ENCODE measurements around the gene FMO5.
"Not testable (repeated sequence)": the region's sequence is repeated elsewhere in the genome, so short reads cannot be mapped to it uniquely, and the experiment has no call there.

The FMO5 gene

DNA sequence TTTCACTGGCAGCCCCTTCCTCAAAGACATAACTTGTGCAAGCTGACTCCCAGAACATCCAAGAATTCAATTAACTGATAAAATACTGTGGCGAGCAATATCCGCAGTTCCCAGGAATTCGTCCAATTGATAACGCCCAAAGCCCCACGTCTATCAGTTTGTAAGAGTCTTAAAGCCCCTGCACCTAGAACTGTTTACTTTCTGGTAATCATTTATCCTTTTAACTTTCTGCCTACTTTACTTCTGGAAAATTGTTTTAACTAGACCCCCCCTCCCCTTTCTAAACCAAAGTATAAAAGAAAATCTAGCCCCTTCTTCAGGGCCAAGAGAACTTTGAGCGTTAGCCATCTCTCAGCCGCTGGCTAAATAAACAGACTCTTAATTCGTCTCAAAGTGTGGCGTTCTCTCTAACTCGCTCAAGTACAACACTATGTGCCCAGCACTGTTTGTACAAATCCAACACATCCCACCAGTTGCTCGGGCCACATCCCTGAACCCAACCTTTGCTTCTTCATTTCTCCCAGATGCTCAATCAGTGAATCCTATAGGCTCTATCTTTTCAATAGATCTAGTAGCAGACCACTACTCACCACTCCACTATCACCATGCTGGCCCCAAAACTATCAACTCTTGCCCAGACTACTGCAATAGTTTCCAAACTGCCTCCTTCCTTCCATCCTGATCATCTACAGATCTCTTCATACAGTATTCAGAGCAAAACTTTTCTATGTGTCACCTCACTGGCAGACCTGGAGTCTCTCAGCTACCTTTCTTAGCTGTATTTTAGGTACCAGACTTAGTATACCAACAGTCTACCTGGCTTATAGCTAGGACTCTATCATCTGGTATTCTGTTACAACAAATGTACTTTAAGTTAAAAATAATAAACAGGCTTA lies 14.0 kb upstream of the FMO5 start:
- DNase-seq (ENCODE audit: low read depth), result no peak

DNA sequence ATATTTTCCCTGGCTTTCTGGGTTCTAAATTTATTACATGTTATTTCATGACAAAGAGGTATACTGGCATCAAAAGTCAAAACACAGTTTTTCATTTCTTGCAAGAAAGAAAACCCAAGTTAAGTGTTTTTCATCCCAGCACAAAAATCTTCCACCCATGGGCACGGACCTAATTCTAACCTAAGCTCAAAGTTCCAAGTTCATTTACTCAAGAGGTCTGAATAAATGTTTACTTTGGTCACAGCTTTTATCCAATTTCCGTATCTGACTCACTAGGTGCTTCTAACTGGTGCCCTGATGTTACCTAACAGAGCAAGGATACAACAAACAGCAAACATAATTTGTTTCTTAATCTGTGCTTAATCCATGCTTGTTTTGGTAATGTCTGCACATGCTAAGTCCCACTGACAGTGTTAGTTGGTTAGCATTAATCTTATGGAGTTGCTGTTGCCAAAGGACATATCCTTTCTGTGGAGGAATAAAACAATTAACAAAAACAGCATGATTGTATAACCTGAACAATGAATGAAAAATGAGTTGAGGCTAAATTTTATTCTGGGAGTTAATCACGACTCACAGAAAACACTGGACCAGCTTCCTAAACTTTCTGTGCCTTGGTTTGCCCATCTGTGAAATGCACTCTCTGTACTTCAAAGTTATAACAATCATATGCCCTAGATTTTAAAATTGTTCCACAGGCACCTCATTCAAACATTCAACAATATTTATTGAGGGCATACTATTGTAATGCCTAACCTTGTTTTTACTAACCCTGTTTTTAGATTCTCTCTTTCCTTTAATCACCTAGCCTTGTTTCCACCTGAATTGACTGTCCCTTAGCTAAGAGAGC lies 13.1 kb upstream of the FMO5 start:
- DNase-seq (ENCODE audit: low read depth), result no peak

DNA sequence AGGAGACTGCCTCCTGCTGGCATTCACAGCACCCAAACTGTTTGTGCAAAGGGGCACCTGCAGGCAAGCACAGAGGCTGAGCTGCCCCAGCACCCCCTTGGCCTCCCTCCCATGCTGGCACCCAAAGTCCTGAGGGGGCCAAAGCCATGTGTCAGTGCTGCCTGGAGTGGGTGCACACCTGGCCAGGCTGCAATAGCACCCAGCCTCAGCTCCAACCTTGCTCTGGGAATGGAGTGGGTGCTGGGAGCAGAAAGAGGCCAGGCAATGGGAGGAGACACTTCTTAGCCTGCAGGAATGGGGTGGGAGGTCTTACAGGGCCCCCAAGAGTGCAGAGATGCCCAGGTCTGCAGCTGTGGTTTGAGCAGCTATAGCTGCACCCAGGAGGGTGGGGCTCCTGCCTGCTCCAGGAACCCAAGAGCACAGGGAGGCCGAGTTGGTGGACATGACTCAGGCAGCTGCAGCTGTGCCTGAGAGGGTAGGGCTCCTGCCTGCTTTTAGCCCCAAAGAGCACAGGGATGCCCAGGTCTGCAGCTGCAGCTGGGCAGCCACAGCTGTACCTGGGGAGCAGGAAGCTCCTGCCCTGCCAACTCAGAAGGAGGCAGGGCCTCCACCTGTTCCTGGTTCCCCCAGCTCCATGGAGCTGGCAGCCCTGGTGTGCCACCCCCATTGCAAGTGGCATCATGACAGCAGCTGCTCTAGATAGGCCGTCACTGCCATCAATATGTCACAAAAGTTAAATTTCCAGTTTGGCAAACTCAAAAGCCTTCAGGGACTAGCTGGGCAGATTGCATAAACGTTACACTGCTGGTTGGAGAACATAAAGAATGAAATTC lies 12.0 kb upstream of the FMO5 start:
- no peak for DNase-seq (ENCODE audit: low read depth)

DNA sequence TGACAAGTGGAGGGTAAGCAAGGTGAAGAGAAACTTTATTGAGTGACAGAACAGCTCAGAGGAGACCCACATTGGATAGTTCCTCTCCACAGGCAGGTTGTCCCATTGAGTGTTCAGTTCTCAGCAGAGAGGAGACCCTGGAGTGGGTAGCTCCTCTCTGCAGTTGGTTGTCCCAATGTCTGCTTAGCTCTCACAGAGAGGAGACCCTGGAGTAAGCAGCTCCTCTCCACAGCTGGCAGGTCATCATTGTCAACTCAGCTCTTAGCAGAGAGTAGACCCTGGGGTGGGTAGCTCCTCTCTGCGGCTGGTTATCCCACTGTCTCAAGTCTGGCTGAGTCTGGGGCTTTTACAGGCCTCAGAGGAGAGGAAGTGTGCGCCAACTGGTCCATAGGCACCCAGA lies 11.3 kb upstream of the FMO5 start:
- DNase-seq (ENCODE audit: low read depth), result no peak

DNA sequence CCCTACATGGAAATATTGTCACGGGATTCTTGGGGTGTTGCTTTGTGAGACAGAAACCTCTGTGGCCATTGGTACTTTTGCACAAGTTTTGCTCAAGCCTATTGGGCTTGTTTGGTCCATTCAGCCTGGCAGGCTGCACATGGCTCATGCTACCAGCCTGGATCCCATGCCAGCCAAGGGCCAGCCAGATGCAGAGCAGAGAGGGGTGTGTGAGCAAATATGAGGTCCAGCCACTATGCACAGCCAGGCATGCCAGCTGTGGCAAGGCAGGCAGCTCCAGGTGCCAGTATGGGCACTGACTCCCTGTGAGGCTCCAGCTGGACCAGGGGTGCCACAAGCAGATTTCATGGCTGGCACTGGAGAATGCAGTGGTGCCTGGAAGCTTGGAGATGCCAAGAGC lies 10.7 kb upstream of the FMO5 start:
- DNase-seq (ENCODE audit: low read depth), result no peak

DNA sequence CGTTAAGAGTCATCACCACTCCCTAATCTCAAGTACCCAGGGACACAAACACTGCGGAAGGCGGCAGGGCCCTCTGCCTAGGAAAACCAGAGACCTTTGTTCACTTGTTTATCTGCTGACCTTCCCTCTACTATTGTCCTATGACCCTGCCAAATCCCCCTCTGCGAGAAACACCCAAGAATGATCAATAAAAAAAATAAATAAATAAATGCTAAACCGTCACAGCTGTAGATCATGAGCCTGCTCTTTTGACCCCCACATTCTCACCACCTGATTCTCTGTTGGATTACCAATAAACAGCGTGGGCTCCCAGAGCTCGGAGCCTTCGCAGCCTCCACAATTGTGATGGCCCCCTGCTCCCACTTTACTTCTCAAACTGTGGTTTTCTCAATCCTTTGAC lies 8.8 kb upstream of the FMO5 start:
- not testable (repeated sequence) for DNase-seq (ENCODE audit: low read depth)

DNA sequence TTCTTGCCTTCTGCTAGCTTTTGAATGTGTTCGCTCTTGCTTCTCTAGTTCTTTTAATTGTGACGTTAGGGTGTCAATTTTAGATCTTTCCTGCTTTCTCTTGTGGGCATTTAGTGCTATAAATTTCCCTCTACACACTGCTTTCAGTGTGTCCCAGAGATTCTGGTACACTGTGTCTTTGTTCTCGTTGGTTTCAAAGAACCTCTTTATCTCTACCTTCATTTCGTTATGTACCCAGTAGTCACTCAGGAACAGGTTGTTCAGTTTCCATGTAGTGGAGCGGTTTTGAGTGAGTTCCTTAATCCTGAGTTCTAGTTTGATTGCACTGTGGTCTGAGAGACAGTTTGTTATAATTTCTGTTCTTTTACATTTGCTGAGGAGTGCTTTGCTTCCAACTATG lies 5.9 kb upstream of the FMO5 start:
- DNase-seq (ENCODE audit: low read depth), result not testable (repeated sequence)

DNA sequence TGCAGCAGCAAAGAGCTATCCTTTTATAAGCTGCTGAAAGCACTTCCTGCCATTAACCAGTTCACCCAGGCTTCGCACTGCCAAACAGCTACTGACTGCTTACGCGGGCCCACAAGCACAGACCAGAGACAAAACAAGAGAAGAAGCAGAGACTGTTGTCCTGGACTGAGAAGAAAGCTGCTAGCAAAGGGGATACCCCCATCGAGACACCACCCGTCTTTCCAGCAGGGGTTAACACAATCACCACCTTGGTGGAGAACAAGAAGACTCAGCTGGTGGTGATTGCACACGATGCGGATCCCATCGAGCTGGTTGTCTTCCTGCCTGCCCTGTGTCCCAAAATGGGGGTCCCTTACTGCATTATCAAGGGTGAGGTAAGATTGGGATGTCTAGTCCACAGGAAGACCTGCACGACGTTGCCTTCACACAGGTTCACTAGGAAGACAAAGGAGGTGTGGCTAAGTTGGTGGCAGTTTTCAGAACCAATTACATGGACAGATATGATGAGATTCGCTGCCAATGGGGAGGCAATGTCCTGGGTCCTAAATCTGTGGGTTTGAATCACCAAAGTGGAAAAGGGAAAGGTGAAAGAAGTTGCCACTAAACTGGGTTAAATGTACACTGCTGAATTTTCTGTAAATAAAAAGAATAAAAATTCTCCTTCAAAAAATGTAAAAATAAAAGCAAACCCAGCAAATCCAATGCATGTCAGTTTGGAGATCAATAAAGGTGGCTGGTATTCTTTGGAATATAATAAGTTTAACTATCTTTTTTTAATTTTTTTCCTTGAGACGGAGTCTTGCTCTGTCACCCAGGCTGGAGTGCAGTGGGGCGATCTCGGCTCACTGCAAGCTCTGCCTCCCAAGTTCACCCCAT lies 1.2 kb downstream of the FMO5 start:
- no peak for DNase-seq (ENCODE audit: low read depth)

DNA sequence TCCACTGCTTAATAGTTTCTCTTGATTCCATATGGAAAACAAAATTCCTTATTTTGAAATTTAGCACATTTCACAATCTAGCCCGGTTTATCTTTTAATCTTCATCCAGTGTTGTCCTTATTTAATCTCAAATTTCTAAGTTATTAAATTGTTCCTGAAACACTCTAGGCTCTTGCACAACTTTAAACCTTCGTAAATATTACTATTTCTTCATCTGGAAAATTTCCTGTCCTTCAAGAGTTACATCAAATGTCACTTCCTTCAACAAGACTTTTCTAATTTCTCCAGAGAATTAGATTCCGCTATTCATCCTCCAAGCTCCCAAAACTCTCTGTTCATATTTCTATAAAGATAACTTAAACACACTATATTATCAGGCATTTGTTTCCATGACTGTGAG lies 6.5 kb downstream of the FMO5 start:
- no peak for DNase-seq (ENCODE audit: low read depth)

DNA sequence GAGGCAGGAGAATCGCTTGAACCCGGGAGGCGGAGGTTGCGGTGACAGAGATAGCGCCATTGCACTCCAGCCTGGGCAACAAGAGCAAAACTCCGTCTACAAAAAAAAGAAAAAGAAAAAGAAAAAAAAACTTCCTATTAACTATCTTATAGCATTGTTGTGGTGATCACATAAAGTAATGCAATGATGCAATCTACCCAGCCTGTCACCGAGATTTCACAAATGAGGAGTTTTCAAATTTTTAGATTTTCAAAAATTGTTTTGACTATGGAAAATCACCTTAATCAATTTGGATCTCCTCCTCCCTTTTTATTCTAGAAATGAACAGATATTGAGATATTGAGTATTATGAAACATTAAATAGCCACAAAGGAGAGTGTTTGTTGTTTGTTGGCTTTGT lies 8.0 kb downstream of the FMO5 start:
- DNase-seq (ENCODE audit: low read depth), result no peak

DNA sequence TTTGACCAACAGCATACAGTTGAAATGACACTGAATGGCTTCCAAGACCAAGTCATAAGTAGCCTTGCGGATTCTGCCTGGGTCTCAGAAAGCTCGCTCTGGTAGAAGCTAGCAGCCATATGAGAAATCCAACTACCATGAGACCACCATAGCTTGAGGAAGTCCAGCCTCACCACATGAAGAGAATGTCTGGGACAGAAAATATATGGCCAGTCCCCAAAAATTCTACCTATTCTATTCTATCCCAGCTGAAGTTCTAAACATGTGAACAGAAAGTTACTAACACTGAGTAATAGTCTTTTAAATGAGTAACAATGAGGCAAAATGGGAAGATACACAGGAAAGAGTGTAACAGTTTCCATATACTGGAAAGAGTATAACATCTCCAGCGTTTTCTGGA lies 9.0 kb downstream of the FMO5 start:
- no peak for DNase-seq (ENCODE audit: low read depth)

DNA sequence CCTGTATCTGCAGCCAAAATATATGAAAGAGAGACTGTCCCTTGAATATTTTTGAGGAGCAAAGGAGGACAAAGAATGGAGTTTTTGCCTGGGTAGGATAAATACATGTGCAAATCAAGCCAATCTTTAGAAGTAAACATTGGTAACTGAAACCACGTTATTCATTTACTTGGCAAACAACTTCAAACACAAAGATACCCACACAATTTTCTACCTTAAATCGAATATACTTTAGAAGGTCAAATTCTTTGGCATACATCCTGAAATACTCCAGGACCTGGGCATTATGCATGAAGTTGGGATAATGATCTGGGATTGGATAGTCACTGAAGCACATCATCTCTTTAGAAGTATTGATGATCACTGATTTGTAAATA lies 9.6 kb downstream of the FMO5 start:
- no peak for DNase-seq (ENCODE audit: low read depth)

DNA sequence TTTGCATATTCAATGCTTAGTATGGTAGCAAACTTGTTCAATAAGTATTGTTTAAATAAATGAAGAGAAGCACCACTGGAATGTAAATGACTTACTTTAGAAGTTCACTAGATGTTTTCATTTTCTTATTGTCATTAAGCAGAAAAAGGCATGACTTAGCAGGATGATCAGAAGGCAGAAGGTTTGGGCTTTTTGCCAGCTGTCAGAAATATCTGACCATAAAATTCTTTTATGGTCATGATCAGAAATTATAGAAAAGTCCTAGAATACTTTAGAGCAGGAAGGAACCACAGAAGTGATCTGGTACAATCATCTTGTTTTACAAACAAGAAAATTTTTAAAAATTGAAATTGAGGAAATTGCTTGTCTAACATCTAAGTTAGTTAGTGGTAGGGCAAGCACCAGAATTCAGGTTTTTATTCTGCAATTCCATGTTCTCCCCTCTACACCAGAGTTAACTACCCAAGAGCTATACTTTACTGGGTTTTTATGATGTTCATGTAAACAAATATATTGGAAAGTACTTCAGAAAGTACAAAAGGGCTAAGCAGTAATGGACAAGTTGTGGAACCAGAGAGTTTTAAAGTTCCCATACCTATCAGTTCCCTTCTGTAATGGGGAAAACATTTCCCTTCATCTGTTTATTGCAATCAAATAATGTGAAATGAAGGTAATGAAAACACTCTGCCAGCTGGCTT lies 10.1 kb downstream of the FMO5 start:
- no peak for DNase-seq (ENCODE audit: low read depth)

DNA sequence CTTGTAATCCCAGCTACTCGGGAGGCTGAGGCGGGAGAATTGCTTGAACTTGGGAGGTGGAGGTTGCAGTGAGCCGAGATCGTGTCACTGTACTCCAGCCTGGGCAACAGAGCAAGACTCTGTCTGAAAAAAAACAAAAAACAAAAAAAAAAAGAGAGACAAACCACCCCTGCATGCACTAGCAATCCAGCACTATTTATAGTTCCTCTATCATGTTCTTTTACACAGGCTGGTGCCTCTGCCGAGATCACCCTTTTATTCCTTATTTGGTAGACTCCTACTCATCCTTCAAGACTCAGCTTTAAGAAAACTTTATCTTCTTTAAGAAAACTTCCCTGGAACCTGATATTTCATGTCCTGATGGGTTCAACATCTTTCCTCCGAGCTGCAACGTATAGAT lies 10.8 kb downstream of the FMO5 start:
- no peak for DNase-seq (ENCODE audit: low read depth)

DNA sequence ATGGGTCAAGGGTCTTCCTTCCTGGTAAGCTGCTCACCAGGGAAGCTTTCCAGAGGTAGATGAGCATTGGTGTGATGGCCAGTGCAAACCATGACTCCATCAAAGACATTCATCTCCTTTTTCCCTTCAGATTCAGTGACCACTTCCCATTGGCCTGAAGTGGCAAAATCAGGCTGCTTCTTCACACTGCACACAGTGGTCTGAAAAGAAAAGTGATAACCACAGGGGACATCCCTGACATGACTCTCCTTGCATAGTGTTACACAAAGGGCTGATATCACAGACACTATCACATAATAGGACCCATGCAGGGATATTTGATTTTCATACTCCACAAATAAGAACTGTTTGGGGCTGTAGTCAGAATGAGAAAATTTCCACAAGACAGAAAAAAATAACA lies 11.9 kb downstream of the FMO5 start:
- DNase-seq (ENCODE audit: low read depth), result no peak

DNA sequence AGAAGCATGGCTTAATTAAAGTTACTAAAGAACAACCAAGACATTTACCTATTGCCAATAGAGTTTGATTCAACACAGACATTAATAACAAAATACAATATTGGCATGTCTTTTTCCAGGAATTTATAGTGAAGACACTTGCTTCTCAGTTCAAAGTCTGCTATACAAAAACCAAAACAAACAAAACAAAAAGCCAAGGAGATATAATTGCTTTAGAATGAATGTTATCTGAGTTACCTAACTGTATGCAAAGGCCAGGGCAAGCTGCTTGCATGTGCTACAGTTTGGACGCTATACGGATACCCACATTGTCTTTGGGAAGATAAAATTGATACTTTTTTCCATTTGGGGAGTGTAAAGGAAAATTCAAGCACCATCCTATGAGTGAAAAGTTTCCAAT lies 13.6 kb downstream of the FMO5 start:
- DNase-seq (ENCODE audit: low read depth), result no peak

DNA sequence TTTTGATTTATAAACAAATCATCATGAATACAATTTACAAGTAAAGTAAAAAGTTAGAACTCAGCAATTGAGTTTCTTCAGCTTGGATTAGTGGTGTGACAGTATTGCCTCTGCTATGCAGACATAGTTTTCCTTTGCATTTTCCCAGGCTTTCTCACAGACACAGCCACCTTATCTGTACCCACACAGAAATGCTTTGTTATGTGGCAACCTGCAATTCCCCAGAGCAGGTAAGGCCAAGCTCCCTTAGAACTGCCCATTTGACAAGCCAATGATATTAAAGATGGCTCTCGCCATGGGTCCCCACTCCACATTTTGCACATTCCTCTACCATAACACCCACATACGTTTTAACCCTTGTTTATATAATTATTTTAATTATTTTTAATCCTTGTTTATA lies 14.2 kb downstream of the FMO5 start:
- DNase-seq (ENCODE audit: low read depth), result no peak

DNA sequence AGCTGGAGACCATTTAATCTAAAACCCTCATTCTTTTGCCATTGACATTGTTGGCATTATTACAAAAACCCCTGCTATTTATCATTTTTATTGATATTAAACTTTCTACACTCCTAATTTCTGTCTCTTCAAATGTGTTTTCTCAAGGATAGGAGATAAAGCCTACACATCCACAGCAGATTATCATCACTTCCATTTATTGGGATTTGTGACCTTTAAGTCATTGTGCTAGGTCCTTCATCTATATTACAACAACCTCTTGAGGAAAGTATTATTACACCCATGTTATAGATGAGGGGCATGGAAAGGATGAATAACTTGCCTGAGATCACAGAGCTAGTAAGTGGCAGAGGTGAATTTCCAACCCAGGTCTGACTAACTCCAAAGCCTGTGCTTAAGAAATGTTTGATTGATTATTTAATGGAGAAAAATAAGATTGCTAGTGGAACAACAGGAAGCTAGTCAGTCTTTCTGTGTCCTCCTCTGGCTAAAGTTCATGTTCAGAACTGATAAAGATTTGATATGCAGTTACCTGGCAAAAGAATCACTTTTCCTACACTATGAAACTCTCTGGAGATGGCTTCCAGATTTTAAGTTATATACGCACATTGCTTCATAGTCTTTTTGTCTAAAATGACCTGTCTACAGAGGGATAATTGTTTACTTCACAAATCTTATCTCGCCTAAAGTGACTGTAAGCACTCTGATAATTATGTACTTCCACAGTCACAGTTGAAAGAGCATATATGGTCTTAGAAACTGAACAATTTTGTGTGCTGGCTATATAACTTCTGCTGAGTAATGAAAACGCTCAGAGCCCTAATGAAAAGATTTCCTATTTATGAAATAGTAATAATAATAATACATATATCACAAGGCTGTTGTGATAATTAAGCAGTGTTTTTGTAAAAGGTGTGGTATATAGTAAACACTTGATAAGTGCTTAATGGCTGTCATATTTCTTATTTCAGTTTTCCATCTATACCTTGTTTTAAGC lies 15.0 kb downstream of the FMO5 start:
- DNase-seq (ENCODE audit: low read depth), result no peak

DNA sequence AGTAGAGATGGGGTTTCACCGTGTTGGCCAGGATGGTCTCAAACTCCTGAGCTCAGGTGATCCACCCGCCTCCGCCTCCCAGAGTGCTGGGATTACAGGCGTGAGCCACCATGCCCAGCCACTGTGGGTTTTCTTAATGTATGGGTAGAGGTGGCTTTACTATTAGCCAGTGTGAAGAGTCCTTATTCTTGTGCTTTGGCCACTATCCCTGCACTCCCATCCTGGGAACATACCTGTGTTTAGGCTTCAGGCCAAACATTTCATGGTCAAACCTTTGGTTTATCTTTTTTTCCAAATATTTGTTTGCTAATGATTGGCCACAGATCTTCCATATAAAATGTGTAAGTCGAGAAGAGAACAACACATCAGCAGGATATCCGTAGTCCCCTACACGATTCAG lies 16.5 kb downstream of the FMO5 start:
- DNase-seq (ENCODE audit: low read depth), result no peak

DNA sequence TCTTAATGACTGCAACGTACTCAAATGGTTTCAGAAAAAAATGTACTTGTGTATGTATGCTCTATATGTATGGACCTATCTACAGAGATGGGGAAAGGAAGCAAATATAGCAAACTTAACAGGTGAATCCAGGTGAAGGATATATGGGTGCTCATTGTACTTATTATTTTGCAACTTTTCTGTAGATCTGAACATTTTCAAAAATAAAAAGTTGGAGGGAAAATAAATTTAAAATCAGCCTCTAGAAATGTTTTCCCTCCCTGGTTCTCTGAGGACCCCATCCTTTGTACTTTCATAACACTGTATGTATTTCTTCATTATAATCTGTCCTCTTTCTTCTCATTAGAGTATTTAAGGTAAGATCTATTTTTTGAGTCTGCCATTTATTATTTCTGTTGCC lies 17.9 kb downstream of the FMO5 start:
- no peak for DNase-seq (ENCODE audit: low read depth)

All from stimulated activated CD4-positive, alpha-beta T cell treated with anti-CD3 and anti-CD28 coated beads, Interleukin-2, amount 100 ng/mL, for 4 hours (primary cell).